ENCODE results near the gene GAK. TPM values are rescaled to one million over a fixed set of nuclear protein-coding genes. Genes with fewer than 3 reads are reported as not detected.
"Not testable (repeated sequence)": the region's sequence is repeated elsewhere in the genome, so short reads cannot be mapped to it uniquely, and the experiment has no call there.

Gene GAK
- total RNA-seq, 1 donor from 2014 or later, result 130 TPM

GRCh38 chr4:947491-947971 lies 15.4 kb upstream of the GAK start:
- Histone ChIP-seq H3K4me1 (no peaks in the 10 kb centered on the region), H3K4me3 (no peak overlapping the region), H3K27me3 (ENCODE audit: low read depth) (no peaks in the 10 kb centered on the region), H3K27ac (no peak overlapping the region), H3K9me3 (no peaks in the 10 kb centered on the region), H3K36me3 (peaks cover 17% of the 10 kb centered on the region)
- intact Hi-C loops (cut with DNase I), result no loop called here
- ATAC-seq (no peak), DNase-seq (no peak)
- TF ChIP-seq CTCF (IDR thresholded peaks at IDR 0.05), result no peak

- Histone ChIP-seq H3K27ac (no peak overlapping the region), H3K9me3 (no peaks in the 10 kb centered on the region), H3K4me3 (no peak overlapping the region), H3K36me3 (peaks cover 14% of the 10 kb centered on the region), H3K27me3 (ENCODE audit: low read depth) (no peaks in the 10 kb centered on the region), H3K4me1 (no peaks in the 10 kb centered on the region)
- no peak for TF ChIP-seq CTCF (IDR thresholded peaks at IDR 0.05)
- intact Hi-C loops (cut with DNase I), result no loop called here
- no peak for DNase-seq
- no peak for ATAC-seq
Observed at GRCh38 chr4:946517-947471, 14.7 kb upstream of the GAK start.

- peaks cover 8% of the 10 kb centered on the region for H3K36me3 ChIP-seq
- H3K9me3 ChIP-seq, result no peaks in the 10 kb centered on the region
- intact Hi-C loops (cut with DNase I), result no loop called here
- TF ChIP-seq CTCF (IDR thresholded peaks at IDR 0.05), result no peak
- no peak for DNase-seq
- H3K4me1 ChIP-seq, result no peaks in the 10 kb centered on the region
- no peak overlapping the region for H3K4me3 ChIP-seq
- ATAC-seq, result no peak
- H3K27ac ChIP-seq, result no peak overlapping the region
- H3K27me3 ChIP-seq (ENCODE audit: low read depth), result no peaks in the 10 kb centered on the region
Observed at GRCh38 chr4:946103-946450, 14.0 kb upstream of the GAK start.

GRCh38 chr4:945274-946102 lies 13.4 kb upstream of the GAK start:
- no peaks in the 10 kb centered on the region for H3K27me3 ChIP-seq (ENCODE audit: low read depth)
- no peak overlapping the region for H3K27ac ChIP-seq
- H3K4me3 ChIP-seq, result no peak overlapping the region
- no peaks in the 10 kb centered on the region for H3K4me1 ChIP-seq
- no peak for TF ChIP-seq CTCF (IDR thresholded peaks at IDR 0.05)
- DNase-seq, result no peak
- no peaks in the 10 kb centered on the region for H3K9me3 ChIP-seq
- intact Hi-C loops (cut with DNase I), result no loop called here
- H3K36me3 ChIP-seq, result peaks cover 8% of the 10 kb centered on the region
- peak in 1 of 2 donors; percentile 39 for ATAC-seq

- DNase-seq; H3K9me3 ChIP-seq; H3K4me3 ChIP-seq; ATAC-seq; H3K27ac ChIP-seq; H3K36me3 ChIP-seq; H3K27me3 ChIP-seq (ENCODE audit: low read depth); H3K4me1 ChIP-seq; intact Hi-C loops (cut with DNase I): not testable (repeated sequence)
Observed at GRCh38 chr4:939508-939907, 7.4 kb upstream of the GAK start.

Measured in lower lobe of right lung (tissue), 2 donors.